Vagina (tissue), 2 donors: Measurements from ENCODE around the gene PCK1. TPM values are rescaled to one million over a fixed set of nuclear protein-coding genes. Genes with fewer than 3 reads are reported as not detected.

Source experiments
- DNase-seq, 2 donors: peaks; one replicate each; pipeline ENCODE4 v3.0.0-alpha.2; 2017; ENCODE audit errors: extremely low spot score in 2 of 2
- H3K27ac ChIP-seq: fragments of 200-600 bp; sonication (generic); one replicate; pipeline ENCODE4 v1.5.1; 2019
- H3K27me3 ChIP-seq: fragments of 200-600 bp; sonication (generic); one replicate; pipeline ENCODE4 v1.5.1; 2019
- H3K36me3 ChIP-seq, 2 donors: fragments of 200-600 bp; sonication (generic); one replicate each; pipeline ENCODE4 v1.5.1; 2017 to 2019
- H3K4me1 ChIP-seq: fragments of 200-600 bp; sonication (generic); one replicate; pipeline ENCODE4 v1.5.1; 2019
- H3K4me3 ChIP-seq, 2 donors: fragments of 200-600 bp; sonication (generic); 1 replicate in 1 of 2; 2 replicates in 1 of 2; pipeline ENCODE4 v1.5.1; 2016 to 2019
- H3K9me3 ChIP-seq: fragments of 200-600 bp; sonication (generic); one replicate; pipeline ENCODE4 v1.5.1; 2019
- CTCF ChIP-seq, 3 experiments: fragments of 450-650 bp in 2 of 3; fragments of 200-600 bp in 1 of 3; sonication (generic) in 1 of 3; IDR thresholded peaks; one replicate each; pipeline ENCODE4 v1.5.1; 2017 to 2019; ENCODE audit warnings: antibody characterized with exemption in 3 of 3, mild to moderate bottlenecking in 2 of 3, moderate library complexity in 2 of 3
- POLR2A ChIP-seq, 2 donors: fragments of 450-650 bp; IDR thresholded peaks; one replicate each; pipeline ENCODE4 v1.6.1; 2017; ENCODE audit warnings: antibody characterized with exemption in 2 of 2, mild to moderate bottlenecking in 2 of 2, moderate library complexity in 2 of 2
- POLR2AphosphoS5 ChIP-seq, 2 donors: sonication (generic); formaldehyde crosslinking; IDR thresholded peaks; one replicate each; pipeline ENCODE4 v1.9.0; 2017; ENCODE audit warnings: antibody characterized with exemption in 2 of 2, mild to moderate bottlenecking in 2 of 2, low read depth in 1 of 2; ENCODE audit not compliant: insufficient read depth in 1 of 2
- intact Hi-C: fragments of 100-400 bp; cut with DNase I; formaldehyde crosslinking; loops from one replicate; pipeline ENCODE4 v1.15.1; 2023
- total RNA-seq: library from RNA; depleted of rRNA; stranded (reverse); fragments of >200 nt; gene quantifications from one replicate; pipeline ENCODE4 v1.2.3, GENCODE V29; 2016

The PCK1 gene
- total RNA-seq, 1 donor from 2014 or later: 13.0 TPM

GRCh38 chr20:57561356-57562279 is 708 bp downstream of the PCK1 start:
- TF ChIP-seq POLR2A (IDR thresholded peaks at IDR 0.05): no peak
- no peak for TF ChIP-seq POLR2AphosphoS5 (IDR thresholded peaks at IDR 0.05; ENCODE audit: insufficient read depth in 1 of 2, low read depth in 1 of 2)
- no peak for TF ChIP-seq CTCF (IDR thresholded peaks at IDR 0.05)
- Histone ChIP-seq H3K36me3 (no peaks in the 10 kb centered on the region), H3K9me3 (no peaks in the 10 kb centered on the region), H3K27ac (no peak overlapping the region), H3K27me3 (no peaks in the 10 kb centered on the region), H3K4me1 (no peaks in the 10 kb centered on the region), H3K4me3 (no peak overlapping the region)
- no peak for DNase-seq
- intact Hi-C loops: no loop called here

- DNase-seq: no peak
- no peak overlapping the region for H3K4me3 ChIP-seq
- H3K4me1 ChIP-seq: no peaks in the 10 kb centered on the region
- intact Hi-C loops: no loop called here
- H3K36me3 ChIP-seq: no peaks in the 10 kb centered on the region
- no peaks in the 10 kb centered on the region for H3K27me3 ChIP-seq
- TF ChIP-seq CTCF (IDR thresholded peaks at IDR 0.05) (no peak), POLR2A (IDR thresholded peaks at IDR 0.05) (no peak), POLR2AphosphoS5 (IDR thresholded peaks at IDR 0.05; ENCODE audit: insufficient read depth in 1 of 2, low read depth in 1 of 2) (no peak)
- no peak overlapping the region for H3K27ac ChIP-seq
- no peaks in the 10 kb centered on the region for H3K9me3 ChIP-seq
These were observed 1.9 kb downstream of the PCK1 start for GRCh38 chr20:57562541-57563465.

- Histone ChIP-seq H3K27ac (no peak overlapping the region), H3K27me3 (no peaks in the 10 kb centered on the region), H3K4me1 (no peaks in the 10 kb centered on the region), H3K4me3 (no peak overlapping the region), H3K9me3 (no peaks in the 10 kb centered on the region), H3K36me3 (no peaks in the 10 kb centered on the region)
- TF ChIP-seq POLR2A (IDR thresholded peaks at IDR 0.05) (no peak), CTCF (IDR thresholded peaks at IDR 0.05) (no peak), POLR2AphosphoS5 (IDR thresholded peaks at IDR 0.05; ENCODE audit: insufficient read depth in 1 of 2, low read depth in 1 of 2) (no peak)
- intact Hi-C loops: no loop called here
- no peak for DNase-seq
These were observed 2.6 kb downstream of the PCK1 start for GRCh38 chr20:57563522-57563921.

GRCh38 chr20:57564180-57564802 is 3.4 kb downstream of the PCK1 start:
- H3K27ac ChIP-seq: no peak overlapping the region
- TF ChIP-seq POLR2AphosphoS5 (IDR thresholded peaks at IDR 0.05; ENCODE audit: insufficient read depth in 1 of 2, low read depth in 1 of 2): no peak
- TF ChIP-seq POLR2A (IDR thresholded peaks at IDR 0.05): no peak
- no peak for TF ChIP-seq CTCF (IDR thresholded peaks at IDR 0.05)
- H3K36me3 ChIP-seq: no peaks in the 10 kb centered on the region
- no peak overlapping the region for H3K4me3 ChIP-seq
- no peaks in the 10 kb centered on the region for H3K4me1 ChIP-seq
- intact Hi-C loops: no loop called here
- DNase-seq: no peak
- no peaks in the 10 kb centered on the region for H3K27me3 ChIP-seq
- H3K9me3 ChIP-seq: no peaks in the 10 kb centered on the region
